Nephron progenitor cell (in vitro differentiated cells): Measurements from ENCODE around the gene SLC9A1.

Experiments used
- DNase-seq: peaks from one replicate; pipeline ENCODE4 v3.0.0; 2021
- H3K27ac Mint-ChIP-seq: 2 replicates; pipeline ENCODE4 v1.8.0; 2021; ENCODE audit warnings: mild to moderate bottlenecking, moderate library complexity, mixed read lengths
- H3K27me3 Mint-ChIP-seq: 2 replicates; pipeline ENCODE4 v1.8.0; 2021; ENCODE audit warnings: mild to moderate bottlenecking, low read depth, mixed read lengths; ENCODE audit not compliant: poor library complexity
- H3K36me3 Mint-ChIP-seq: 2 replicates; pipeline ENCODE4 v1.8.0; 2021; ENCODE audit warnings: low read depth, mixed read lengths
- H3K4me1 Mint-ChIP-seq: 2 replicates; pipeline ENCODE4 v1.8.0; 2021; ENCODE audit warnings: mixed read lengths
- H3K4me3 Mint-ChIP-seq: 2 replicates; pipeline ENCODE4 v1.8.0; 2021; ENCODE audit warnings: mild to moderate bottlenecking, moderate library complexity, mixed read lengths
- H3K9me3 Mint-ChIP-seq: 2 replicates; pipeline ENCODE4 v1.8.0; 2021; ENCODE audit warnings: mild to moderate bottlenecking, moderate library complexity, mixed read lengths
- TF ChIP-seq, protein P1 (sequence below): fragments of 200-600 bp; sonication (generic); IDR thresholded peaks from 2 replicates; pipeline ENCODE4 v1.5.0; 2021; ENCODE audit warnings: antibody characterized with exemption

The SLC9A1 gene

DNA sequence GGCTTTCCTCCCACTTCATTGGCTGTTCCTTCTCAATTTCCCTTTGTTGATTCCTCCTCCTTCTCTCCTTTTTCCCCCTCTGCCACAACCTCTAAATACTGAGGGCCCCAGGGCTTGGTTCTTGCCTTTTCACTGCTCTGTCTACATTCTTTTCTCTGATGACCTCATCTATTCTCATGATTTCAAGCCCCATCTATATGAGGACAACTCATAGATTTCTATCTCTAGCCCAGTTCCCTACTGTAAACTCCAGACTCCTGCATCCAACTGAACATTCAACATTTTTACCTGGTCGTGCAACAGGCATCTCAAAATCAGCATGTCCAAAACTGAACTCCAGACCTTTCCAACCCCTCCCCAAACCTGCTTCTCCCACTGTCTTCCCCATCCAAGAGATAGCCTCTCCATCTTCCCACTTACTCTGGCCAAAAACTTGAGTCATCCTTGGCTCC, 11.5 kb upstream of the SLC9A1 start:
- Mint-ChIP-seq H3K4me1 (no peaks in the 10 kb centered on the region), H3K36me3 (no peaks in the 10 kb centered on the region), H3K27ac (no peak overlapping the region), H3K4me3 (no peak overlapping the region), H3K9me3 (peaks cover 2% of the 10 kb centered on the region), H3K27me3 (peaks cover 3% of the 10 kb centered on the region)
- no peak for DNase-seq
- TF ChIP-seq, protein P1, sequence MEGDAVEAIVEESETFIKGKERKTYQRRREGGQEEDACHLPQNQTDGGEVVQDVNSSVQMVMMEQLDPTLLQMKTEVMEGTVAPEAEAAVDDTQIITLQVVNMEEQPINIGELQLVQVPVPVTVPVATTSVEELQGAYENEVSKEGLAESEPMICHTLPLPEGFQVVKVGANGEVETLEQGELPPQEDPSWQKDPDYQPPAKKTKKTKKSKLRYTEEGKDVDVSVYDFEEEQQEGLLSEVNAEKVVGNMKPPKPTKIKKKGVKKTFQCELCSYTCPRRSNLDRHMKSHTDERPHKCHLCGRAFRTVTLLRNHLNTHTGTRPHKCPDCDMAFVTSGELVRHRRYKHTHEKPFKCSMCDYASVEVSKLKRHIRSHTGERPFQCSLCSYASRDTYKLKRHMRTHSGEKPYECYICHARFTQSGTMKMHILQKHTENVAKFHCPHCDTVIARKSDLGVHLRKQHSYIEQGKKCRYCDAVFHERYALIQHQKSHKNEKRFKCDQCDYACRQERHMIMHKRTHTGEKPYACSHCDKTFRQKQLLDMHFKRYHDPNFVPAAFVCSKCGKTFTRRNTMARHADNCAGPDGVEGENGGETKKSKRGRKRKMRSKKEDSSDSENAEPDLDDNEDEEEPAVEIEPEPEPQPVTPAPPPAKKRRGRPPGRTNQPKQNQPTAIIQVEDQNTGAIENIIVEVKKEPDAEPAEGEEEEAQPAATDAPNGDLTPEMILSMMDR: no peak

DNA sequence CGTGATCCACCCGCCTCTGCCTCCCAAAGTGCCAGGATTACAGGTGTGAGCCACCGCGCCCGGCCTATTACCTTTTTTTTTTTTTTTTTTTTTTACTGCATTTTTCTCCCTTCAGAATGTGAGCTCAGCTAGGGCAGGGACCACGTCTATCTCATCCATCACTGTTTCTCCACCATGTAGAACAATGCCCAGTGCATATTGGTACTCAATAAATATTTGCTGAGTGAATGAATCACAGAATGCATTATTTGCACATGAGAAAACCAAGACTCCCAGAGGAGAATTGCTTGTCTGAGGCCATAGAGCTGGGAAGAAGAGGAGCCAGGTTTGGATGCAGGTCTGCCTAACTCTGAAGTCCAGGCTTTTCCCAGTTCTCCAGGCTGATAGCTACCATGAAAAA, 8.2 kb upstream of the SLC9A1 start:
- peaks cover 3% of the 10 kb centered on the region for H3K9me3 Mint-ChIP-seq
- peaks cover 3% of the 10 kb centered on the region for H3K27me3 Mint-ChIP-seq
- H3K27ac Mint-ChIP-seq: no peak overlapping the region
- no peaks in the 10 kb centered on the region for H3K36me3 Mint-ChIP-seq
- H3K4me1 Mint-ChIP-seq: no peaks in the 10 kb centered on the region
- no peak overlapping the region for H3K4me3 Mint-ChIP-seq
- TF ChIP-seq, protein P1: no peak
- DNase-seq: no peak

DNA sequence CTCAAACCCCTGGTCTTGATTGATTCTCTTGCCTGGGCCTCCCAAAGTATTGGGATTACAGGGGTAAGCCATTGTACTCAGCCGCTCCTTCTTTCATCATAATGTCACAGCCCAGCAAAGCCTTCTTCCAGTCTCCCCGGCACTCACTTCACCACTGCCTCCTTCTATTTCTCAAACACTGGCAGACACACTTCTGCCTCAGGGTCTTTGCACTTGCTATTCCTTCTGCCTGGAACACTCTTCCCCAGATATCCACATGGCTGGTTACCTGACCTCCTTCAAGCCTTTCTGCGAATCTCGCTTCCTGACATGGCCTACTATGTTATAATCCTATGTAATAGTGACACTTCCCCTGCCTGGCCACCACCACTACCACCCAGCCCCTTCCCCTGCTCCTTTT, 7.2 kb upstream of the SLC9A1 start:
- Mint-ChIP-seq H3K4me1 (no peaks in the 10 kb centered on the region), H3K27ac (no peak overlapping the region), H3K4me3 (no peak overlapping the region), H3K36me3 (no peaks in the 10 kb centered on the region), H3K9me3 (peaks cover 3% of the 10 kb centered on the region), H3K27me3 (no peaks in the 10 kb centered on the region)
- no peak for DNase-seq
- TF ChIP-seq, protein P1: no peak

DNA sequence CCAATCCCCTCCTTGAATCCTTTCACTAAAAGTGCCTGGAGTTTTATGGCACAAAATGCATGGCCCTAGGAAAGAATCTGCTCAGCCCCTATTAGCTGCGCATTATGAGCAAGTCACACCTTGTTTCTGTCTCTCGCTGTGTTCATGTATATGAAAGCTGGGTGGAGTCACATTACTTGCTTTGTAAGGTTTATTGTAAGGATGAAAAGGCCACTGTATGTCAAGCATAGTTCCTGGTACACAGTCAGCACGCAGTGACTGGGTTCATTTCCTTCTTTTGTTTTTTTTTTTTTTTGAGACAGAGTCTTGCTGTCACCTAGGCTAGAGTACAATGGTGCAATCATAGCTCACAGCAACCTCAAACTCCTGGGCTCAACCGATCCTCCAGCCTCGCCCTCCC, 6.7 kb upstream of the SLC9A1 start:
- no peak for DNase-seq
- H3K27ac Mint-ChIP-seq: no peak overlapping the region
- no peaks in the 10 kb centered on the region for H3K4me1 Mint-ChIP-seq
- H3K4me3 Mint-ChIP-seq: no peak overlapping the region
- H3K27me3 Mint-ChIP-seq: no peaks in the 10 kb centered on the region
- H3K9me3 Mint-ChIP-seq: peaks cover 3% of the 10 kb centered on the region
- no peaks in the 10 kb centered on the region for H3K36me3 Mint-ChIP-seq
- TF ChIP-seq, protein P1: no peak

DNA sequence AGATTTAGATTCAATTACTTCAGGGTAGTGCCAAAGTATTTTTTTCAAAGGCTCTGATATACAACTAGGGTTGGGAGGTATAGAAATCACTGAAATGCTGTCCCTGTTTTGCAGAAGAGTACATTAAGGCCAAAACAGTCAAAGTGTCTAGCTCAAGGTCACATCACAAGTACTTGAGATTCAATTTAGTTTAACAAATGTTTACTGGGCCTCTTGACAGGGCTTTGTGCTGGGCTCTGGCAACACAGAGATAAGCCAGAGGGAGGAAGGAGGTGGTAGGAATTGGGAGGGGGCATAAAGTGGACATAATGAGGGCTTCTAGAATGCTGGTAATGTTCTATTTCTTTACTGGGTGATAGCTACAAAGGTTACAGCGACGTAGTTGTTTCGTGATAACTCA, 2.3 kb upstream of the SLC9A1 start:
- TF ChIP-seq, protein P1: no peak
- H3K4me1 Mint-ChIP-seq: peaks cover 32% of the 10 kb centered on the region
- H3K4me3 Mint-ChIP-seq: no peak overlapping the region
- H3K9me3 Mint-ChIP-seq: peaks cover 9% of the 10 kb centered on the region
- H3K36me3 Mint-ChIP-seq: no peaks in the 10 kb centered on the region
- DNase-seq: no peak
- H3K27me3 Mint-ChIP-seq: no peaks in the 10 kb centered on the region
- no peak overlapping the region for H3K27ac Mint-ChIP-seq

DNA sequence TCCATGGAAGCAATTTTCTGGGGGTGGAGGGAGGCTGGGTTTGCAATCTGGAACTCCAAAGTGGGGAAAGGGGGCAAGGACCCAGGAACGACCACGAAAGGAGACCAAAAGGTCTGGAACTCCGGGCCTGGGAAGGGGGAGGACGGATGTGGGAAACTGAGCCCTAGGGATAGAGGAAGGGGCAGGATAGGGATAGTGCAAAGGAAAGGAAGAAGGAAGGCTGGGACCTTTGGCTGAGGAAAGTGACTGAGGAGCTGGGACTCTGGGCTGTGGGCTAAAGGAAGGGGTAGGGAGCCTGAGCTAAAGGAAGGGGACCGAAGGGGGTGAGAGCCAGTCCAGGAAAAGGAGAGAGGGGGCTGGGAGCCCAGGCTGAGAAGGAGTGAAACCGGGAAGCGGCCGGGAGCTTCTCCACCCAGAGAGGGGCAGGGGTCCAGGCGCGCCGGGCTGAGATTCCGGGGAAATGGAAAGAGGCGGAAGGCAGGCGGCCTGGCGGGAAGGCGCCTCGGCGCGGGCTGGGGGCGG, 395 bp downstream of the SLC9A1 start:
- Mint-ChIP-seq H3K36me3 (no peaks in the 10 kb centered on the region), H3K27ac (peak overlapping the region; percentile 46), H3K9me3 (peaks cover 5% of the 10 kb centered on the region), H3K27me3 (no peaks in the 10 kb centered on the region), H3K4me3 (peak overlapping the region; percentile 93), H3K4me1 (peaks cover 52% of the 10 kb centered on the region)
- TF ChIP-seq, protein P1: no peak
- no peak for DNase-seq
